Transverse colon (tissue), 4 donors: Measurements from ENCODE around the gene ZFAND2B. TPM values are rescaled to one million over a fixed set of nuclear protein-coding genes. Genes with fewer than 3 reads are reported as not detected.

Source experiments
- DNase-seq: peaks from one replicate; pipeline ENCODE4 v3.0.0-alpha.2; 2019
- H3K27ac ChIP-seq, 4 donors: fragments of 200-600 bp; sonication (generic); 2 replicates each; pipeline ENCODE4 v1.5.1; 2016 to 2018; ENCODE audit warnings: inconsistent platforms in 4 of 4
- H3K27me3 ChIP-seq: fragments of 200-600 bp; sonication (generic); 2 replicates; pipeline ENCODE4 v1.5.1; 2017; ENCODE audit warnings: inconsistent platforms
- H3K36me3 ChIP-seq, 4 donors: fragments of 200-600 bp; sonication (generic); 2 replicates each; pipeline ENCODE4 v1.5.1; 2017 to 2019; ENCODE audit warnings: inconsistent platforms in 4 of 4
- H3K4me1 ChIP-seq, 4 donors: fragments of 200-600 bp; sonication (generic); 2 replicates each; pipeline ENCODE4 v1.5.1; 2017 to 2020; ENCODE audit warnings: inconsistent platforms in 4 of 4
- H3K4me3 ChIP-seq, 4 donors: fragments of 200-600 bp; sonication (generic); 1 replicate in 1 of 4; 2 replicates in 3 of 4; pipeline versions ENCODE4 v1.5.1 to v1.6.1; 2017 to 2019; ENCODE audit warnings: inconsistent platforms in 4 of 4
- H3K9me3 ChIP-seq, 2 donors: fragments of 200-600 bp; sonication (generic); 2 replicates each; pipeline ENCODE4 v1.5.1; 2017 to 2019; ENCODE audit warnings: inconsistent platforms in 2 of 2
- CTCF ChIP-seq, 5 experiments: fragments of 200-600 bp in 3 of 5; fragments of 450-650 bp in 2 of 5; sonication (generic) in 3 of 5; IDR thresholded peaks; 1 replicate in 2 of 5; 2 replicates in 3 of 5; pipeline ENCODE4 v1.5.1; 2016 to 2017; ENCODE audit warnings: antibody characterized with exemption in 5 of 5, inconsistent platforms in 3 of 5, mild to moderate bottlenecking in 2 of 5, moderate library complexity in 1 of 5
- EP300 ChIP-seq: sonication (generic); formaldehyde crosslinking; IDR thresholded peaks from one replicate; pipeline ENCODE4 v1.6.1; 2017; ENCODE audit warnings: antibody characterized with exemption, low read depth
- POLR2A ChIP-seq: fragments of 450-650 bp; IDR thresholded peaks from one replicate; pipeline ENCODE4 v1.6.1; 2016; ENCODE audit warnings: antibody characterized with exemption, mild to moderate bottlenecking, moderate library complexity
- POLR2AphosphoS5 ChIP-seq, 3 donors: sonication (generic); formaldehyde crosslinking; IDR thresholded peaks; one replicate each; pipeline ENCODE4 v1.6.1; 2016; ENCODE audit warnings: antibody characterized with exemption in 3 of 3
- WGBS, 2 donors: methylation state at CpG; one replicate each; pipeline ENCODE4 v1.1.5; 2018; ENCODE audit warnings: low coverage in 1 of 2; 5-methylcytosine and 5-hydroxymethylcytosine counted together
- in situ Hi-C, 4 donors: fragments of 200-750 bp; cut with MboI; loops; one replicate each; pipeline versions ENCODE4 v1.15.0 to v1.15.1; 2017; ENCODE audit warnings: low sequenced_read_pairs in 3 of 4, low pct_ligation_motif_present in 1 of 4, low pct_unique_long_range_greater_than_20kb in 1 of 4
- intact Hi-C: fragments of 100-400 bp; cut with DNase I; formaldehyde crosslinking; loops from one replicate; pipeline ENCODE4 v1.15.1; 2023; ENCODE audit warnings: low total_unique reads
- total RNA-seq, 4 donors: library from RNA; depleted of rRNA; stranded (reverse); fragments of >200 nt; gene quantifications; one replicate each; pipeline ENCODE4 v1.1.0, GENCODE V29; 2016

ZFAND2B gene
- total RNA-seq, 4 donors from 2014 or later, result 90.2 to 156 (median 119) TPM

- Histone ChIP-seq H3K4me1 (peaks cover 9 to 51% (median 26%) of the 10 kb centered on the region in 4 donors), H3K4me3 (no peak overlapping the region), H3K36me3 (peaks cover 0 to 41% (median 9%) of the 10 kb centered on the region in 4 donors), H3K27ac (no peak overlapping the region), H3K9me3 (no peaks in the 10 kb centered on the region), H3K27me3 (no peaks in the 10 kb centered on the region)
- TF ChIP-seq EP300, result no peak
- TF ChIP-seq POLR2A, result no peak
- no peak for TF ChIP-seq POLR2AphosphoS5 (IDR thresholded peaks at IDR 0.05)
- TF ChIP-seq CTCF (IDR thresholded peaks at IDR 0.05), result no peak
- in situ Hi-C loops (no loop called here), intact Hi-C loops (no loop called here)
- WGBS, 2 donors, result 89% methylated on average over 5 of the region's 5 CpGs; no CpG with 5 or more reads in 1 of the 2 donors
- no peak for DNase-seq
These were observed 25.6 kb upstream of the ZFAND2B start for GRCh38 chr2:219180961-219181360.

GRCh38 chr2:219181531-219181930 lies 25.1 kb upstream of the ZFAND2B start:
- Histone ChIP-seq H3K36me3 (peaks cover 0 to 41% (median 9%) of the 10 kb centered on the region in 4 donors), H3K27me3 (no peaks in the 10 kb centered on the region), H3K27ac (peak overlapping the region in 2 of 4 donors; percentile 71 to 79), H3K4me1 (peaks cover 9 to 50% (median 24%) of the 10 kb centered on the region in 4 donors), H3K9me3 (no peaks in the 10 kb centered on the region), H3K4me3 (no peak overlapping the region)
- TF ChIP-seq EP300, result no peak
- no peak for TF ChIP-seq CTCF (IDR thresholded peaks at IDR 0.05)
- TF ChIP-seq POLR2A, result no peak
- no peak for TF ChIP-seq POLR2AphosphoS5 (IDR thresholded peaks at IDR 0.05)
- in situ Hi-C loops (no loop called here), intact Hi-C loops (no loop called here)
- 91 to 94% methylated on average over 5 to 6 of the region's 6 CpGs for WGBS, 2 donors
- DNase-seq, result no peak

GRCh38 chr2:219182331-219183150 lies 24.0 kb upstream of the ZFAND2B start:
- no peak for TF ChIP-seq CTCF (IDR thresholded peaks at IDR 0.05)
- peak in 1 of 3 donors; percentile 9 for TF ChIP-seq POLR2AphosphoS5 (IDR thresholded peaks at IDR 0.05)
- no peak for TF ChIP-seq POLR2A
- no peak for TF ChIP-seq EP300
- Histone ChIP-seq H3K27ac (peak overlapping the region; percentile 47 to 79 (median 74)), H3K4me1 (peaks cover 9 to 50% (median 24%) of the 10 kb centered on the region in 4 donors), H3K36me3 (peaks cover 0 to 41% (median 9%) of the 10 kb centered on the region in 4 donors), H3K27me3 (no peaks in the 10 kb centered on the region), H3K4me3 (no peak overlapping the region), H3K9me3 (no peaks in the 10 kb centered on the region)
- WGBS, 2 donors, result 70 to 90% methylated on average over 2 to 8 of the region's 8 CpGs
- intact Hi-C loops (no loop called here), in situ Hi-C loops (no loop called here)
- peak; percentile 61 for DNase-seq

- WGBS, 2 donors, result 53 to 85% methylated on average over 3 to 6 of the region's 6 CpGs
- Histone ChIP-seq H3K27ac (peak overlapping the region; percentile 47 to 79 (median 74)), H3K36me3 (peaks cover 0 to 41% (median 9%) of the 10 kb centered on the region in 4 donors), H3K27me3 (no peaks in the 10 kb centered on the region), H3K9me3 (no peaks in the 10 kb centered on the region), H3K4me1 (peaks cover 9 to 50% (median 24%) of the 10 kb centered on the region in 4 donors), H3K4me3 (no peak overlapping the region)
- intact Hi-C loops (no loop called here), in situ Hi-C loops (no loop called here)
- peak; percentile 38 for DNase-seq
- TF ChIP-seq POLR2A (no peak), CTCF (IDR thresholded peaks at IDR 0.05) (no peak), POLR2AphosphoS5 (IDR thresholded peaks at IDR 0.05) (peak in 2 of 3 donors; percentile 40 to 59)
These were observed 23.3 kb upstream of the ZFAND2B start for GRCh38 chr2:219183151-219183772.
